Epithelial cell of proximal tubule (primary cell): ENCODE data around the gene KIF21B. TPM values are rescaled to one million over a fixed set of nuclear protein-coding genes. Genes with fewer than 3 reads are reported as not detected.

Experiments used
- DNase-seq: peaks from one replicate; pipeline ENCODE4 v3.0.0-alpha.2; 2011; ENCODE audit warnings: low read depth
- H3K4me3 ChIP-seq: 2 replicates; pipeline ENCODE4 v1.5.1; 2011; ENCODE audit warnings: low read depth, mild to moderate bottlenecking, low read length
- CTCF ChIP-seq: conservative IDR thresholded peaks from 2 replicates; pipeline ENCODE4 v1.5.1; 2012; ENCODE audit warnings: low read depth, mild to moderate bottlenecking, low read length
- total RNA-seq: library from RNA; depleted of rRNA; stranded (reverse); fragments of >200 nt; gene quantifications from 2 replicates; pipeline ENCODE4 v1.2.3, GENCODE V29; 2015

Gene KIF21B
- total RNA-seq, 1 donor from 2014 or later, result 13.3 TPM

- no peak for TF ChIP-seq CTCF
- no peak overlapping the region for H3K4me3 ChIP-seq
- no peak for DNase-seq
Observed at GRCh38 chr1:200929530-200930278, 93.8 kb downstream of the KIF21B start.

GRCh38 chr1:200925831-200926230 is 97.7 kb downstream of the KIF21B start:
- no peak overlapping the region for H3K4me3 ChIP-seq
- no peak for TF ChIP-seq CTCF
- DNase-seq, result no peak

GRCh38 chr1:200923601-200924000 is 99.9 kb downstream of the KIF21B start:
- no peak for TF ChIP-seq CTCF
- no peak for DNase-seq

GRCh38 chr1:200922406-200922805 is 101.1 kb downstream of the KIF21B start:
- no peak for DNase-seq
- no peak for TF ChIP-seq CTCF
- no peak overlapping the region for H3K4me3 ChIP-seq

More at GRCh38 chr1:200923601-200924000, 99.9 kb downstream of the KIF21B start:
- no peak overlapping the region for H3K4me3 ChIP-seq

- no peak overlapping the region for H3K4me3 ChIP-seq
- TF ChIP-seq CTCF, result no peak
- DNase-seq, result no peak
Observed at GRCh38 chr1:200921571-200922110, 101.9 kb downstream of the KIF21B start.

Other genes with a start within 250 kb of the KIF21B start
- gene GPR25, start 150.7 kb downstream of the KIF21B start, total RNA-seq, result 0.65 TPM in 1 of 2 replicates, not detected in the other
- 84.0 and 191 TPM in 2 replicates for gene INAVA, start 128.8 kb downstream of the KIF21B start, total RNA-seq
- not detected in 2 replicates for gene CACNA1S, start 88.7 kb upstream of the KIF21B start, total RNA-seq
- gene ASCL5, start 103.5 kb upstream of the KIF21B start, total RNA-seq, result not detected in 2 replicates
- gene TMEM9, start 130.8 kb upstream of the KIF21B start, total RNA-seq, result 85.1 and 126 TPM in 2 replicates
- gene IGFN1, start 167.1 kb upstream of the KIF21B start, total RNA-seq, result 0.14 and 0.86 TPM in 2 replicates